ENCODE measurements around the gene C4A. TPM values are rescaled to one million over a fixed set of nuclear protein-coding genes. Genes with fewer than 3 reads are reported as not detected.
A peak's percentile ranks its signal among the peaks of the same experiment; 100 is the strongest.
"Not testable (repeated sequence)": the region's sequence is repeated elsewhere in the genome, so short reads cannot be mapped to it uniquely, and the experiment has no call there.

Gene C4A
- total RNA-seq, 5 donors from 2014 or later (not counting 1 experiment from before 2014, with no cell fraction given) = 3.5 to 11.6 (median 6.1) TPM

GRCh38 chr6:32029553-32029952 is 47.7 kb downstream of the C4A start:
- H3K4me1 Mint-ChIP-seq; CTCF ChIA-PET; DNase-seq; ATAC-seq (replicated peaks in 1 of 4); H3K27me3 ChIP-seq (replicated peaks in 1 of 2; ENCODE audit: control insufficient read depth in 2 of 2, extremely low read depth in 1 of 2, insufficient read depth in 2 of 2, low read length in 1 of 2); POLR2A ChIA-PET; H3K27ac ChIP-seq (ENCODE audit: low read length); H3K9me3 Mint-ChIP-seq; H3K36me3 ChIP-seq (ENCODE audit: control insufficient read depth in 2 of 2, extremely low read depth in 1 of 2, insufficient read depth in 1 of 2, low read length in 1 of 2); H3K9me3 ChIP-seq; H3K4me3 Mint-ChIP-seq; H3K4me1 ChIP-seq (ENCODE audit: control insufficient read depth in 1 of 2, extremely low read depth in 1 of 2, insufficient read depth in 2 of 2, low read length in 2 of 2); H3K4me3 ChIP-seq (ENCODE audit: control insufficient read depth in 1 of 2, extremely low read depth in 1 of 2, low read length in 1 of 2); H3K36me3 Mint-ChIP-seq; H3K27me3 Mint-ChIP-seq; H3K27ac Mint-ChIP-seq: not testable (repeated sequence)
- WGBS (ENCODE audit: insufficient coverage) = no CpG with 5 or more reads among the region's 14 CpGs

- H3K9me3 ChIP-seq; H3K27me3 ChIP-seq (replicated peaks in 1 of 2; ENCODE audit: control insufficient read depth in 2 of 2, extremely low read depth in 1 of 2, insufficient read depth in 2 of 2, low read length in 1 of 2); H3K4me3 ChIP-seq (ENCODE audit: control insufficient read depth in 1 of 2, extremely low read depth in 1 of 2, low read length in 1 of 2); H3K9me3 Mint-ChIP-seq; ATAC-seq (replicated peaks in 1 of 4); H3K27me3 Mint-ChIP-seq; H3K27ac ChIP-seq (ENCODE audit: low read length); DNase-seq; H3K4me1 ChIP-seq (ENCODE audit: control insufficient read depth in 1 of 2, extremely low read depth in 1 of 2, insufficient read depth in 2 of 2, low read length in 2 of 2); H3K4me3 Mint-ChIP-seq; CTCF ChIA-PET; H3K36me3 ChIP-seq (ENCODE audit: control insufficient read depth in 2 of 2, extremely low read depth in 1 of 2, insufficient read depth in 1 of 2, low read length in 1 of 2); H3K36me3 Mint-ChIP-seq; POLR2A ChIA-PET; H3K27ac Mint-ChIP-seq: not testable (repeated sequence)
- peaks cover 8 to 11% (median 10%) of the 10 kb centered on the region in 3 donors for H3K4me1 Mint-ChIP-seq
- WGBS (ENCODE audit: insufficient coverage) = no CpG with 5 or more reads among the region's 16 CpGs
Observed at GRCh38 chr6:32035283-32036013, 53.6 kb downstream of the C4A start.

- H3K27ac Mint-ChIP-seq; ATAC-seq (replicated peaks in 1 of 4); H3K27me3 ChIP-seq (replicated peaks in 1 of 2; ENCODE audit: control insufficient read depth in 2 of 2, extremely low read depth in 1 of 2, insufficient read depth in 2 of 2, low read length in 1 of 2); H3K27ac ChIP-seq (ENCODE audit: low read length); H3K4me1 ChIP-seq (ENCODE audit: control insufficient read depth in 1 of 2, extremely low read depth in 1 of 2, insufficient read depth in 2 of 2, low read length in 2 of 2); H3K9me3 Mint-ChIP-seq; DNase-seq; H3K9me3 ChIP-seq; H3K36me3 Mint-ChIP-seq; H3K27me3 Mint-ChIP-seq; H3K4me3 ChIP-seq (ENCODE audit: control insufficient read depth in 1 of 2, extremely low read depth in 1 of 2, low read length in 1 of 2); CTCF ChIA-PET; H3K36me3 ChIP-seq (ENCODE audit: control insufficient read depth in 2 of 2, extremely low read depth in 1 of 2, insufficient read depth in 1 of 2, low read length in 1 of 2); POLR2A ChIA-PET: not testable (repeated sequence)
- peaks cover 8 to 11% (median 10%) of the 10 kb centered on the region in 3 donors for H3K4me1 Mint-ChIP-seq
- peak overlapping the region in 1 of 3 donors; percentile 44 for H3K4me3 Mint-ChIP-seq
- no CpG with 5 or more reads among the region's 5 CpGs for WGBS (ENCODE audit: insufficient coverage)
Observed at GRCh38 chr6:32037136-32037535, 55.3 kb downstream of the C4A start.

DNA sequence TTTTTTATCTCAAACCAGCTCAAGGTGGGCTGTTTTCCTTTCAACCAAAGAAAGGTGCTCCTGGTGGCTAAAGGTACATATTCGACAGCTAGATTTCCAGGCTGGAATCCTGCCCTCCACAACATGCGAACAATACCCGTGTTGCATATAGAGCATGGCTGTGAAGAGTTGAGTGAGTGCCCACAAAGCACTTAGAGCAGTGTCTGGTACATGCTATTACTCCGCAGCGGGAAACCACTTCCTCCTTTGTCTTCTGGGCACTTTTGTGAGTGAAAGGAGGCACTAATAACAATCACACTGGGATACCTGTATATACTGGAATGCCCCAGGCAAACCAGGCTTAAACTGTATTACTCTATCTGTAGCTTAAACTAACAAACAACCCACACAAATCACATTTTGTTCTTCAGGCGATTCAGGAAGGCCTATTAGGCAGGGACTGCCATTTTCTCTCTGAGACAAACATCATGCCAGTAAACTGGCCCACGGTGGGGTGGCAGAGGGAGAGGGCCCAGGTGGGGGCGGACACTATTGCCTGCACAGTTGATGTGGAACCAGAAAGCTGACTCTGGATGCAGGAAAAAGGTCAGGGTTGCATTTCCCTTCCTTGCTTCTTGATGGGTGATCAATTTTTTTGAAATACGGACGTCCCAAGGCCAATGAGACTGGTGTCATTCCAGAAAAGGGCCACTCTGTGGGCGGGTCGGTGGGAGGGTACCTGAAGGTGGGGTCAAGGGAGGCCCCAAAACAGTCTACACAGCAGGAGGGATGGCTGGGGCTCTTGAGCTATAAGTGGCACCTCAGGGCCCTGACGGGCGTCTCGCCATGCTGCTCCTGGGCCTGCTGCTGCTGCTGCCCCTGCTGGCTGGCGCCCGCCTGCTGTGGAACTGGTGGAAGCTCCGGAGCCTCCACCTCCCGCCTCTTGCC is 56.0 kb downstream of the C4A start, which contains the start of gene CYP21A2:
Gene CYP21A2 (plus strand): TSS at position 818 of the 927 bp plus-strand sequence. CDS start 8 bp downstream, at position 826.
- H3K36me3 Mint-ChIP-seq; H3K36me3 ChIP-seq (ENCODE audit: control insufficient read depth in 2 of 2, extremely low read depth in 1 of 2, insufficient read depth in 1 of 2, low read length in 1 of 2); H3K9me3 Mint-ChIP-seq; POLR2A ChIA-PET; DNase-seq; H3K9me3 ChIP-seq; CTCF ChIA-PET; H3K4me1 ChIP-seq (ENCODE audit: control insufficient read depth in 1 of 2, extremely low read depth in 1 of 2, insufficient read depth in 2 of 2, low read length in 2 of 2); H3K27me3 Mint-ChIP-seq; H3K27me3 ChIP-seq (replicated peaks in 1 of 2; ENCODE audit: control insufficient read depth in 2 of 2, extremely low read depth in 1 of 2, insufficient read depth in 2 of 2, low read length in 1 of 2); H3K4me3 ChIP-seq (ENCODE audit: control insufficient read depth in 1 of 2, extremely low read depth in 1 of 2, low read length in 1 of 2); H3K27ac ChIP-seq (ENCODE audit: low read length): not testable (repeated sequence)
- Mint-ChIP-seq H3K4me3 (peak within 1 kb of the TSS in 1 of 3 donors; percentile 44), H3K4me1 (peaks cover 8 to 11% (median 10%) of the 10 kb centered on the region in 3 donors), H3K27ac (peak within 1 kb of the TSS; percentile 79 to 88)
- ATAC-seq (replicated peaks in 1 of 4) = peak; percentile 87 to 97 (median 92)
- WGBS (ENCODE audit: insufficient coverage) = 100% methylated on average over 2 of the region's 19 CpGs

DNA sequence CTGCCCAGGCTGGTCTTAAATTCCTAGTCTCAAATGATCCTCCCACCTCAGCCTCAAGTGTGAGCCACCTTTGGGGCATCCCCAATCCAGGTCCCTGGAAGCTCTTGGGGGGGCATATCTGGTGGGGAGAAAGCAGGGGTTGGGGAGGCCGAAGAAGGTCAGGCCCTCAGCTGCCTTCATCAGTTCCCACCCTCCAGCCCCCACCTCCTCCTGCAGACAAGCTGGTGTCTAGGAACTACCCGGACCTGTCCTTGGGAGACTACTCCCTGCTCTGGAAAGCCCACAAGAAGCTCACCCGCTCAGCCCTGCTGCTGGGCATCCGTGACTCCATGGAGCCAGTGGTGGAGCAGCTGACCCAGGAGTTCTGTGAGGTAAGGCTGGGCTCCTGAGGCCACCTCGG is 57.0 kb downstream of the C4A start:
- CTCF ChIA-PET; H3K27me3 Mint-ChIP-seq; H3K4me3 Mint-ChIP-seq; H3K27me3 ChIP-seq (replicated peaks in 1 of 2; ENCODE audit: control insufficient read depth in 2 of 2, extremely low read depth in 1 of 2, insufficient read depth in 2 of 2, low read length in 1 of 2); ATAC-seq (replicated peaks in 1 of 4); H3K4me3 ChIP-seq (ENCODE audit: control insufficient read depth in 1 of 2, extremely low read depth in 1 of 2, low read length in 1 of 2); POLR2A ChIA-PET; H3K36me3 ChIP-seq (ENCODE audit: control insufficient read depth in 2 of 2, extremely low read depth in 1 of 2, insufficient read depth in 1 of 2, low read length in 1 of 2); DNase-seq; H3K36me3 Mint-ChIP-seq; H3K9me3 ChIP-seq; H3K27ac ChIP-seq (ENCODE audit: low read length); H3K27ac Mint-ChIP-seq; H3K9me3 Mint-ChIP-seq; H3K4me1 ChIP-seq (ENCODE audit: control insufficient read depth in 1 of 2, extremely low read depth in 1 of 2, insufficient read depth in 2 of 2, low read length in 2 of 2): not testable (repeated sequence)
- peaks cover 8 to 11% (median 10%) of the 10 kb centered on the region in 3 donors for H3K4me1 Mint-ChIP-seq
- WGBS (ENCODE audit: insufficient coverage) = no CpG with 5 or more reads among the region's 5 CpGs

GRCh38 chr6:32039321-32040274 is 57.7 kb downstream of the C4A start:
- POLR2A ChIA-PET; ATAC-seq (replicated peaks in 1 of 4); H3K27me3 ChIP-seq (replicated peaks in 1 of 2; ENCODE audit: control insufficient read depth in 2 of 2, extremely low read depth in 1 of 2, insufficient read depth in 2 of 2, low read length in 1 of 2); H3K4me3 ChIP-seq (ENCODE audit: control insufficient read depth in 1 of 2, extremely low read depth in 1 of 2, low read length in 1 of 2); H3K27ac ChIP-seq (ENCODE audit: low read length); H3K36me3 Mint-ChIP-seq; DNase-seq; H3K9me3 ChIP-seq; H3K4me3 Mint-ChIP-seq; H3K4me1 ChIP-seq (ENCODE audit: control insufficient read depth in 1 of 2, extremely low read depth in 1 of 2, insufficient read depth in 2 of 2, low read length in 2 of 2); H3K36me3 ChIP-seq (ENCODE audit: control insufficient read depth in 2 of 2, extremely low read depth in 1 of 2, insufficient read depth in 1 of 2, low read length in 1 of 2); H3K27me3 Mint-ChIP-seq; H3K27ac Mint-ChIP-seq; H3K9me3 Mint-ChIP-seq; CTCF ChIA-PET: not testable (repeated sequence)
- WGBS (ENCODE audit: insufficient coverage) = 82% methylated on average over 10 of the region's 24 CpGs
- peaks cover 8 to 11% (median 10%) of the 10 kb centered on the region in 3 donors for H3K4me1 Mint-ChIP-seq

Data from T-cell (primary cell).